T-helper 1 cell (primary cell): ENCODE measurements around the gene RBMX.

Experiments
- DNase-seq, 5 donors: peaks; one replicate each; pipeline ENCODE4 v3.0.0-alpha.2; 2012 to 2020

Gene RBMX

DNA sequence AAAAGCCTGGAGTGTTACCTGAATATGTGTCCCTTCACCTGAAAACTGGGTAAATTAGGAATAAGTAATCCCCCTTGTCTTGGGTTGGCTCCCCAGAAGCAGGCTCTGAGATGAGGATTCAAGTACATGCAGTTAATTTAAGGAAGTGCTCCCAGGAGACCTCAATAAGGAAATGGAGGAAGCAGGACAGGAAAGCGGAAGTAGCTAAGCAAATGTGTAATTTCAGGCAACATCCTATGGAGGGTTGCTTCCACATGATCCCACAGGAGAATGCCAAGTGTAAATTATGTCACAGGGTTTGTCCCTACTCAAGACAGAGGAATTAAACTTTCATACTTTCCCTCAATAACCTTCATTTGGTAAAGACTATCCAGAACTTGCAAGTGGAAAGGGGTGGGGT is 51.7 kb downstream of the RBMX start:
- DNase-seq, result no peak

GRCh38 chrX:136827026-136827425 is 53.5 kb downstream of the RBMX start:
- DNase-seq, result no peak

DNA sequence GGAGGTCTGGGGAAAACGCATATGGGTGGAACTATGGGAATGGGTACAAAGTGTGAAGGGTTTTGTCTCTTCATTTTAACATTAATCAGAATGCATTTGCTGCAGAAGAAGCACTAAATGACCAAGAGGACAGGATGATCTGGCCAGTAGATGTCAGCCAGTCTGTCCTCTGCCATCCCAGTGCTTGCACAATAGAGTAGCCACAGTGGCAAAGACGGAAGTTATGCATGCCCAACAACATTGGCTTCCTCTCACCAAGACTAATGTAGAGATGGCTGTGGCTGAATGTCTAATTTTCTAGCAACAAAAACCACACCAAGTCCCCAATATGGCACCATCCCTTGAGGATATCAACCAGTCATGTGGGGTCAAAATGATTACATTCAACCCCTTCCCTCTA is 54.8 kb downstream of the RBMX start:
- no peak for DNase-seq
